Activated T-cell treated with anti-CD3 and anti-CD28 coated beads for 4 hours (primary cell): ENCODE measurements around the gene FRMD5.
"Not testable (repeated sequence)": the region's sequence is repeated elsewhere in the genome, so short reads cannot be mapped to it uniquely, and the experiment has no call there.

ENCODE experiments used
- DNase-seq: peaks from one replicate; pipeline ENCODE4 v3.0.0-alpha.2; 2020

FRMD5 gene

GRCh38 chr15:44029003-44029402 is 166.1 kb downstream of the FRMD5 start:
- DNase-seq: no peak

DNA sequence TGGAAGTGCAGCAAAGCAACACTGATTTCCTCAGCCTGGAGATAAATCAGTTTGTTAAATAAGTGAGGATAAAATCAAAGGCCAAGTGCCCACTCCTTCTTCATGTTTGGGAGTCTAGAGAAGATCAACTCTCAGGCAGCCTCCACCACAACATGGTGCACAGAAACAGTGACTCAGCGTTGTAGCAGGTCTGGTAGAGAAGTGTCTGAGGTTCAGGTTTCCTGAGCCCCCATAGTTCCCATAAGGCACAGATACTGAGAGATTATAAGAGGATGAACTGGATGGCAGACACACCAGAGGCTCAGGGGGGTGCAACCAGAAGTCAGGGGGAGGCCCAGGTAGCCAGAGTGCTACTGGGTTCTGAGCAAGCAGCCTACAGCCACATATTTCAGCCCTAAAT is 166.7 kb downstream of the FRMD5 start:
- DNase-seq: no peak

DNA sequence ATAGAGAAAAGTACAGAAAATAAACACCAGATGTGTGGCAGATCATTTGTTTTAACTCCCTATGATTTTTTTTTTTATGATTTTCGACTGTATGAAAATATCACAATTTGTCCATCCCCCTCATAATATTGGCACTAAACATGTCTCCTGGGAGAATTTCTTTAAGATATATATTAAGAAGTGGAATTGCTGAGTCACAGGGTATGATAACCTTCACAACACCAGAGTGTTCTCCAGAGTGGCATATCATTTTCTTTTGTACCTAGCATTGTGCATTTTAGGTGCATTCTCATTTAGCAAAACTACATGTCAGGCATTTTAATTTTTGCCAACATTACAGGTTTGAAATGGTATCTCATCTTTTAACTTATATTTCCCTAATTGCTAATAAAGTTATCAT is 170.9 kb downstream of the FRMD5 start:
- DNase-seq: no peak

DNA sequence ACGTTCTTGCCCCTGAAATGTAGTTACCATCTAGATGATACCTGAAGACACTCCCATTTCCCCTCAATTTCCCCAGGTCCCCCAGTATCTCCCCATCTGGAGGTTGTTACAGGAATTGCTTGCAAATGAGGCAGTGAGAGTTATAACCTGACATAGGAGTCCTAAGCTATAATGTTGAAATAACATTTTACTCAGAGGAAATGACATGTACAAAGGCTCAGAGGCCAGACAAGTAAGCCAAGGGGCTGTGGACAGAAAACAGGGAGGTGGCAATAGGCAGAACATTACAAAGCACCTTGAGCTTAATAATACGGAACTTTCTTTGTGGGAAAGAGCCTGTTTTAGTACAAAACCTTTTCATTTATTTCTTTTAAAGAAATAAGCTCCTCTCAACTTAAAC is 171.9 kb downstream of the FRMD5 start:
- DNase-seq: no peak

- no peak for DNase-seq
Measured at GRCh38 chr15:44018151-44018550, 176.9 kb downstream of the FRMD5 start.

DNA sequence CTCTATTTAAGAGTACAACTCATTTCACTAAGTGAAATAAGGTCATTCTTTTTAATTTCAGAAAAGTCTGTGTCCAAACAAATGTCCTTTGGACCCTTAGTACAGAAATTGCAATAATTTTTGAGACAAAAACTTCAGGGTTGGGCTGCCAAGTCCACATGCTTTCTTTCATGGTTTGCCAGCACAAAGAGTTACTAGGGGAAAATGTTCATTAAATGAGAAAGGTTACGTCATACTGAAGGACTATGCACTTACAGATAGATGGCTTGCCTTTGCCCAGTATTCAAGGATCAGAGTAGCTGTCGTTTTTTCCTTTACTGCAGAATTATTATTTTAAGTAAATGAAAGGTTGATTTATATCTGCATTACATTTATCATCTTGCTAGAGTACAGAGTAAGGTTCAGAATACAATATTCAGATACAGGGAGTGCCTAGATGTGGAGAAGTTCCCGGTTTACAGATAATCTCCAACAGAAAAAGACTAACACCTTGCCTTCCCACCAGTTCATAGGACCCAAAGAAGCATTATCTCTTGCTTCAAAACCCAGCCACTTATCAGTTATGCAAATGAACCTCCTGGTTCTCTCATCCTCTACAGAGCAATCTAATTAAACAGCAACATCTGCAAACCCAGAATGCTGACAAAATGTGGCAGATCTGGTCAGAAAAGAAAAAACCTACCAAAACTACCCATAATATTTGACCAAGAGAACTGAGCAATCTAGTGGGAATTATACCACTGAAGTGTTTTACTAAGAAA is 179.3 kb downstream of the FRMD5 start:
- DNase-seq: no peak

DNA sequence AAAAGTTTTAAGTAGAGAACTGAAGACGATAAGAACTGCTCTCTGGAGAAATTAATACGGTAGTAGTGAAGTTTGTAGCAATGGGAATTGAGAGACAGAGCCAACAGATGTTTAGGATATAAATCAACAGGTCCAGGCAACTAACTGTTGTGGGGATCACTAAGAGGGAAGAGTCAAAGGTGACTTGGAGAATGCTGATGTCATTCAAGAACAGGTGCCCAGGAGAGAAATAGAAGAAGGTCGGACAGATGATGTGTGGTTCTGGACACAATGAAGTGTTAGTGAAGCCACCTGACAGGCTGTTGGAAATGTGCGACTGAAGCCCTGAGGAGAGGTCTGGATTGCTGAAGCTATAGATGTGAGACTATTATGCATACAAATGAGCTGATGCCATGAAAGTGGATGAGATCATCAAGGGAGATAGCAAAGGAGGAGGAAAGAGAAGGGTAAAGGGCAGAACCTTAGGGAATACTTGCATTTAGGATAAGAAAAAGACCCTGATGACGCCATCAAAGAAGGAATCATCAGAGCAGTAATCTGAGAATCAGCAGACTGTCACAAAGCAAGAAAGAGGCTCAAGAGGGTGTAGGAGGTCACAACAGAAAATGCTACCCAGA is 183.7 kb downstream of the FRMD5 start:
- DNase-seq: no peak

DNA sequence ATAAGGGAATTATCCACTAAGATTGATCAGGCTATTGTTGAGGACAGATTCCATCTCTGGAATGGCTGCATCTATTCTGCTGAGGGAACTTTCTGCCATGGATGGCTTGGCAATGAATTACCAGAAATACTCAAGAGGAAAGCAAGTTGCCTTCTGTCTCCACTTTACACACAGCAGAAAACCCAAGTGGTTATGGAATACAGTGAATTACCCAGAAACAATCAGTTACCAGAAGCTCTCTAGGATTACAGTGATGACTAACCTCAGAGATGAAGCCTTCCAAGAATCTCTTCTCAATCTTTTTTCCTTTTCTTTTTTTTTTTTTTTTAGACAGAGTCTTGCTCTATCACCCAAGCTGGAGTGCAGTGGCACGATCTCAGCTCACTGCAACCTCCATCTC is 185.0 kb downstream of the FRMD5 start:
- DNase-seq: no peak

DNA sequence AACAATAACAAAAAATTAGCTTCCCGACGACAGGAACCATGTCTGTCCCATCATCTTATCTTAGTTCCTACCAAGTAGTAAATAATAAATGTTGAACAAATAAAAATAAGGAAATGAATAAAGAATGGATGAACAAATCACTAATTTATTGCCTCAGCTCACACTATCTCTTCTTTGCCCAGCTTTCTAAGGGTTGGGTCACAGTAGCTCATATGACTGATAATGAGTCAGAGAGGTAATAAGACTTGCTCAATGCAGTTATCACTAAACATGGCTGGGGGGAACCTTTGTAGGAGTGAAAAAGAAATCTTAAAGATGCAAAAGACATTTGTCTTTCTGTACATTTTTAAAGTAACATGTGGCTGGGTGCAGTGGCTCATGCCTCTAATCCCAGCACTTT is 186.0 kb downstream of the FRMD5 start:
- no peak for DNase-seq

GRCh38 chr15:44000248-44000647 is 194.8 kb downstream of the FRMD5 start:
- DNase-seq: not testable (repeated sequence)

GRCh38 chr15:43998607-43999006 is 196.5 kb downstream of the FRMD5 start:
- DNase-seq: no peak

DNA sequence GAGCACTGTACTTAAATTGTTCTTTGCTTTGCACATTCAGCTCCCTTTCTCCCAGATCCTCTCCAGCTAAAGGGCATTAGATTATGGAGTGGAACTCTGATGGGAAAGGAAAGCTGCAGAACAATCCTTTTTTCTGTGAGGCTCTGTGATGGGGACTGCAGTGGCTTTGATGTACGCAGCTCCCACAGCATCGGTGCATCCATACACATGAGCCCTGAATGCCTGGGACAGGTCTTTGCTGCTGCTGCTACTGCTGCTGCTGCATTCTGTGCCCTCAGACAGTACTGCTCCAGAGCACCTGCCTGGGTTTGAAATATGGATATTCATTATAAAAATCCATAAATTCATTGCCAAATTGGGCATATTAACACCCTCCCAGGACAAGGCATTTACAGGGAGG is 203.9 kb downstream of the FRMD5 start:
- DNase-seq: no peak

GRCh38 chr15:43989938-43990337 is 205.1 kb downstream of the FRMD5 start:
- no peak for DNase-seq

- no peak for DNase-seq
Measured at GRCh38 chr15:43988900-43989299, 206.2 kb downstream of the FRMD5 start.

GRCh38 chr15:43987924-43988323 is 207.1 kb downstream of the FRMD5 start:
- DNase-seq: no peak

- DNase-seq: no peak
Measured at GRCh38 chr15:43985976-43986680, 208.9 kb downstream of the FRMD5 start.

GRCh38 chr15:43981576-43981975 is 213.5 kb downstream of the FRMD5 start:
- no peak for DNase-seq

GRCh38 chr15:43977072-43977884 is 217.8 kb downstream of the FRMD5 start:
- no peak for DNase-seq

GRCh38 chr15:43975770-43976169 is 219.3 kb downstream of the FRMD5 start:
- no peak for DNase-seq

GRCh38 chr15:43975326-43975725 is 219.7 kb downstream of the FRMD5 start:
- DNase-seq: no peak

GRCh38 chr15:43974852-43975251 is 220.2 kb downstream of the FRMD5 start:
- no peak for DNase-seq

DNA sequence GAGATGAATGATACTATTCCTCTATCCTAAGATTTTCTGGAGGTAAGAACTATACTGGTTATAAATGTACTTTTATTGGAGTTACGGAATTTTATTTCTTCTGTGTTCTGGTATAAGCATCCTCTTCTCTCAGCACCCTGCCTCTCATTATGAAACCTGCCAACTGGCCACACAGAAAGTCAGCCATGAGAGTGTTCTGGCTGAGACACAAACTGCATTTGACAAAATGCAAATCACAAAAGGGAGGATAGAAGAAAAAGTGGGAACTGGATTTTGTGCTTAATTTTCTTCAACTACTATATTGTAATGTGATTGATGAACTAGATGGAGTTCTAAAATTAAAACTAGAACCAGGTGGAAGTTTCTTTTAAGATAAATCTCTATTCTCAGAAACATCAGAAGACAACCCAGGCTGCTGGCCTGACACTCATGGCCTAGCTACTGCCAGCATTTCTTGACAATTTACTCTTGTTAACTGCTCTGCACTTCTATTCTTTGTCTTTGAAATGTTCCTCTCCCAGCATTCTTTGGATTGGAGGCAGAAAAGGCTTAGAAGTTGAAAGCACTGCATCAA is 225.2 kb downstream of the FRMD5 start:
- no peak for DNase-seq

GRCh38 chr15:43968551-43968950 is 226.5 kb downstream of the FRMD5 start:
- no peak for DNase-seq
